NCI-H1694 treated with DMSO at 0.1 percent for 48 hours (cell line): ENCODE measurements around the gene SH2B2.
"Not testable (repeated sequence)": the region's sequence is repeated elsewhere in the genome, so short reads cannot be mapped to it uniquely, and the experiment has no call there.

Source experiments
- DNase-seq: peaks from one replicate; lab custom pipeline; 2025; lab: John Stamatoyannopoulos, UW

The SH2B2 gene

GRCh38 chr7:102337002-102337401 is 50.3 kb downstream of the SH2B2 start:
- DNase-seq: not testable (repeated sequence)

GRCh38 chr7:102337420-102337819 is 50.8 kb downstream of the SH2B2 start:
- not testable (repeated sequence) for DNase-seq

DNA sequence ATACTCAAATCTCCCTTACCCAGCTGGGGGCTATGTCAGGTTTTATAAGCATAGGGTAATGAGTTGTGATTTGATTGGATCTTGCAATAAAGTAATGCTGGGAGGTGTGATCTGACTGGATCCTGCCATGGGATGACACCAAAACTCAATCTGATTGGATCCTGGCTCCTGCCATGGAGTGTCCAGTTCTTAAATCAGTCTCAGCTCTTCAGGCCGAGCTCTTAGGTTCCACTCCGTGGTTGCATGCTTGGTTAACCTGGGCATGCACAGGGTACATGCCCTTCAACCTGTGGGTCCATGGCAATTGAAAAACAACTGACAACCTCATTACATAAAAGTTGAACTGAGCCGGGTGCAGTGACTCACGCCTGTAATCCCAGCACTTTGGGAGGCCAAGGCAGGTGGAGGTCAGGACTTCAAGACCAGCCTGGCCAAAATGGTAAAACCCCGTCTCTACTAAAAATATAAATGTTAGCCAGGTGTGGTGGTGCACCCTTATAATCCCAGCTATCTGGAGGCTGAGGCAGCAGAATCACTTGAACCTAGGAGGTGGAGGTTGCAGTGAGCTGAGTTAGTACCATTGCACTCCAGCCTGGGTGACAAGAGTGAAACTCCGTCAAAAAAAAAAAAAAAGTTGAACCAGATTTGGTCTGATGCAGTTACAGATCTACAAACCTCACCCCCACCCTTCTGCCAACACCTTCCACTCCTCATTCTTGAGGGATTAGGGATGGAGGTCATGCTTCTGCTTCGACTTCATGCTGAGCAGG is 54.1 kb downstream of the SH2B2 start:
- DNase-seq: not testable (repeated sequence)

DNA sequence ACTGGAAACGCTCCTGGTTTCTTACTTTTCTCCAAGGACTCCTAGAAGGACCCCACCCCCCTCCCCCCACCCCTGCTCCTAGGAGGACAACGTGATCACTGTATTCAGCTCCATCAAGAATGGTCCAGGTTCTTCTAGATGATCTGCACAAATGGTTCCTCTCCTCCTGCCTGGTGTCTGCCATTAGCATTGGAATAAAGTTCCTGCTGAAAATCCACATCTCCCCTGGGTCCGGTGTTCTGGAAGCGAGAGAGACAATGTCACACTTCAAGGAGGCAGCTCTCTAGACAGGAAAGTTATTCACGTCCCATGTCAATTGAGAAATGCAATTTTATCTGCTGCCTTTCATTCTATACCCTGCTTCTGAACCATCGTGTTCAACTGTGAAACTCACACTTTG is 60.3 kb downstream of the SH2B2 start:
- DNase-seq: not testable (repeated sequence)

DNA sequence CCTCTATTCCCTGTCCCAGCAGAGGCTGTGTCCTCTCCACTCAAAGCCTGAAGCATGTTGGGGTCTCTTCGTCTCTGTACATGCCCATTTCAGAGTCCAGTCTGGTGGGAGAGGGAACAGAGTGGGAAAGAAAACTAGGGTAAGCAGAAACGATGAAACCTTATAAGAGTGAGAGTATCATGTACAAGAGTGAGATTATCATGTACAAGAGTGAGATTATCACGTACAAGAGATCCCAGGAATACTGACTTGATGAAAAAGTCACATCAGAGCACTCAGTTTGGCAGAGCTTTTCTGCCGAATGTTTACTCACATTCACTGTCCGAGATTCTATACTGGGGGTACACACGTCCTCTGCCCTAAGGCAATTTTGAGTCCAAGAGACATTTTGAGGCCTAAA is 69.7 kb downstream of the SH2B2 start, which contains the start of gene SPDYE6:
Gene SPDYE6 (minus strand): TSS at position 101 of the 400 bp plus-strand sequence. CDS start 421 bp downstream, outside the sequence.
- DNase-seq: not testable (repeated sequence)

DNA sequence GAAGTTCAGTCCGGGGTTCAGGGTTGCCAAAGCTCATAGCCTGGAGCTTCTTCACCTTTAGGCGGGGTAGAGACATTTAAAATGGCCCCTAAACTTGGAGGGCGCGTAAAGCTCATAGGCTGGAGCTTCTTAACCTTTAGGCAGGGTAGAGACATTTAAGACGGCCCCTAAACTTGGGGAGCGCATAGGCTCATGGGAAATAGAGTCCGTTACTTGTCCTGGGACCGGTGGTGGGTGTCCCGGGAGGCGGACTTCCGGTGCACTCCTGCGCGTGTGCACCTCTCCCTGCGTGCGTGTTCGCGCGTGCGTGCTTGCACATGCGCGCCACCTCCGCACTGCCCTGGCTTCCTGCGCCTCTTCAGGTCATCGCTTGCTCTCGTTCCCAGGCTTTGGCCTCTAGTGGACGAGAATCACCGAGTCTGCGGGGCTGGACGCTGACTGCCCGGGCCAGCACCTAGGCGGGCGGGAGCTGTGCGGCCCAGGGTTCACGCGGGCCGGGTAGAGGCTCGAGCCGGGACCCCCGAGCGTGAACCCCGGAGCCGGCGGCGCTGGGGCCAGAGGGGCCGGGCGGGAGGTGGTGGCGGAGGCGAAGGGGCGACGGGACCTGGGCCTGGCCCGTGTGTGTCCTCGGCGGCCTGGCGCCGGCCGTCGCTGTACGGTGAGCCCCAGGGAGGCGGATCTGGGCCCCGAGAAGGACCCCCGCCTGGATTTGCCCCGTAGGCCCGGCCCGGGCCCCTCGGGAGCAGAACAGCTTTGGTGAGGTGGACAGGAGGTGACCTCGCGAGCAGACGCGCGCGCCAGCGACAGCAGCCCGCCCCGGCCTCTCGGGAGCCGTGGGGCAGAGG is 77.1 kb downstream of the SH2B2 start:
- peak; percentile 97 for DNase-seq

DNA sequence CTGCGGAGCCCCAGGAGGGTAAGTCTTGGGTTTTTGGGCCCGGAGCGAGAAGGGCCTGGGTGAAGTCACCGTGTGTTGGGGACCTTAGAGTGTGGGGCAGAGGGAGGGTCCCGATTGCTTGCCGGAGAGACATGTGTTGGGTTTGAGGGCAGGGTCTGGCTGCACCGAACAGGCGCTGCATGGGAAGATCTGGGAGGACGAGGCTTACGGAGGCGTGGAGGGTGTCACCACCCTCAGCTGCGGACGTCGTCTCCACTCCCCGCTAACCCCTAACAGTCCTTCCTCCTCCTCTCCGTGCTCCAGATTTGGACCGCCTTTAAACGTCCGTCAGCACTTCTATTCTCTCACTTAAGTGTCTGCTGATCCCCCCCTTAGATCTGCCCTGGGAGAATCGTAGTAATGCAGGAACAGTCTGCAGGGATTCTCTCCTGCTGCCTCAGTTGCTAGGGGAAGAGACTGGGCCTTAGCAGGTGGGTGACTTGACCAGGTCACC is 77.8 kb downstream of the SH2B2 start:
- DNase-seq: not testable (repeated sequence)

DNA sequence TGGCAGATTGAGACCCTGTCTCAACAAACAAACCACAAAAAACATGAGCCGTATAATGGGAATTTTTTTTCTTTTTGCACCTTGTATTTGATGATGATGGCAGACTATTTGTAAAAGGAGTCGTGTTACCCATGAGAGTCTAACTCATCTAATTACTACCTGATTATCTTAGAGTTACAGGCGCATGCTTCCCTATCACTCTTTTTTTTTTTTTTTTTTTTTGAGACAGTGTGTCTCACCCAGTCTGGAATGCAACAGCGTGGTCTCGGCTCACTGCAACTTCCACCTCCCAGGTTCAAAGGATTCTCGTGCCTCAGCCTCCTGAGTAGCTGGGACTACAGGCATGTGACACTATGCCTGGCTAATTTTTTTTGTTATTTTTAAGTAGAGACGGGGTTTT is 78.7 kb downstream of the SH2B2 start:
- DNase-seq: not testable (repeated sequence)

DNA sequence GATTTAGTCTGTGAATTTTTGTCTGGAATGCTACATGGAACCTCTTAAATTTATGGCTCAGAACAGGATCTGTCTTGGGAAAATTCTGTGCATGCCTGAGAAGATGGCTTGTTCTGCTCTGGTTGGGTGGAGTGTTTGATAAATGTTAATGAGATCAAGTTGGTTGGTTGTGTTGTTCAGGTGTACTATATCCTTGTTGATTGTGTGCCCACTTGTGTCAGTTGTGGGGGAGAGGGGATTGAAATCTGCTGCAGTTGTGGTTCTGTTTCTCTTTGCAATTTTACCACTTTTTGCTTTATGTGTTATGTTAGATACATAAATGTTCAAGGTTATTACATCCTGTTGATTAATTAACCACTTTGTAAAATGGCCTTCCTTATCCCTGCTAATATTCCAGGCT is 83.4 kb downstream of the SH2B2 start:
- DNase-seq: not testable (repeated sequence)
